Measurements from ENCODE around the gene SNX7. TPM values are rescaled to one million over a fixed set of nuclear protein-coding genes. Genes with fewer than 3 reads are reported as not detected.

The SNX7 gene
- total RNA-seq, 1 experiment from 2014 or later, result 18.8 TPM

GRCh38 chr1:98688110-98688739 is 26.7 kb downstream of the SNX7 start (continued):
- no peak for TF ChIP-seq CTCF (IDR thresholded peaks at IDR 0.05 in 2 of 3, conservative IDR thresholded peaks at IDR 0.05 in 1 of 3; ENCODE audit: borderline replicate concordance in 1 of 3, insufficient read depth in 1 of 3, low read depth in 2 of 3, low read length in 2 of 3)
- TF ChIP-seq ELF1 (IDR thresholded peaks at IDR 0.05; ENCODE audit: borderline replicate concordance, low read depth), result no peak
- no peak for TF ChIP-seq POLR2AphosphoS5 (IDR thresholded peaks at IDR 0.05; ENCODE audit: low read depth, low read length)

- CTCF ChIA-PET, result no interaction called here
- no peak overlapping the region for H3K27ac ChIP-seq (ENCODE audit: low read depth, low read length)
- intact Hi-C loops (cut with micrococcal nuclease), result no loop called here
Measured at GRCh38 chr1:98690576-98690975, 29.1 kb downstream of the SNX7 start.

More at GRCh38 chr1:98690576-98690975, 29.1 kb downstream of the SNX7 start:
- H3K27me3 ChIP-seq (ENCODE audit: insufficient read depth, low read length), result no peaks in the 10 kb centered on the region
- H3K4me2 ChIP-seq (ENCODE audit: low read length), result no peak overlapping the region
- BruUV-seq (replicated peaks), result no TSS peak
- H3K9me3 ChIP-seq (ENCODE audit: control insufficient read depth in 1 of 2, insufficient read depth in 1 of 2, low read depth in 1 of 2, low read length in 2 of 2), result no peaks in the 10 kb centered on the region
- H3K9ac ChIP-seq (ENCODE audit: low read length), result no peak overlapping the region
- no peak for DNase-seq (ENCODE audit: low read depth, low spot score)
- TF ChIP-seq ZFX (IDR thresholded peaks at IDR 0.05), result no peak
- TF ChIP-seq REST (IDR thresholded peaks at IDR 0.05; ENCODE audit: low read depth), result no peak
- no peak for TF ChIP-seq EZH2phosphoT487 (IDR thresholded peaks at IDR 0.05; ENCODE audit: borderline replicate concordance)
- no peak for TF ChIP-seq YY1 (IDR thresholded peaks at IDR 0.05; ENCODE audit: extremely low read depth, insufficient replicate concordance, low read depth, low read length)
- no peak for TF ChIP-seq SP1 (IDR thresholded peaks at IDR 0.05; ENCODE audit: low read depth)
- ATAC-seq, result no peak
- H2AFZ ChIP-seq (ENCODE audit: low read depth, low read length, poor library complexity, severe bottlenecking), result no peak overlapping the region
- H3K4me1 ChIP-seq (ENCODE audit: control insufficient read depth in 1 of 2, insufficient read depth in 2 of 2, low read length in 2 of 2), result no peaks in the 10 kb centered on the region
- H3K4me3 ChIP-seq (replicated peaks in 1 of 2; ENCODE audit: low read depth in 1 of 2, low read length in 2 of 2), result no peak overlapping the region
- H3K9me2 ChIP-seq (ENCODE audit: insufficient read depth), result no peaks in the 10 kb centered on the region
- no peaks in the 10 kb centered on the region for H3K79me2 ChIP-seq (ENCODE audit: insufficient read depth, low read length)
- H4K20me1 ChIP-seq (ENCODE audit: insufficient read depth), result no peaks in the 10 kb centered on the region
- no peaks in the 10 kb centered on the region for H3K36me3 ChIP-seq (ENCODE audit: control insufficient read depth in 1 of 2, insufficient read depth in 2 of 2, low read length in 2 of 2)
- ChIA-PET RAD21 (ENCODE audit: low non-redundant PET in 1 of 2, low total read pairs in 2 of 2, uncharacterized antibody in 2 of 2, unreplicated experiment in 2 of 2) (no interaction called here), POLR2A (no interaction called here)

Data from HCT116 (cell line).